Testis (tissue), 2 donors: ENCODE data around the gene IRS1.

Experiments used
- POLR2A ChIP-seq: fragments of 450-650 bp; IDR thresholded peaks from one replicate; pipeline ENCODE4 v1.6.1; 2017; ENCODE audit warnings: antibody characterized with exemption, mild to moderate bottlenecking, moderate library complexity
- TF ChIP-seq, protein P1 (sequence below), 3 experiments: fragments of 450-650 bp in 2 of 3; fragments of 200-600 bp in 1 of 3; sonication (generic) in 1 of 3; IDR thresholded peaks; one replicate each; pipeline ENCODE4 v1.5.1; 2016 to 2019; ENCODE audit warnings: antibody characterized with exemption in 3 of 3, mild to moderate bottlenecking in 2 of 3, moderate library complexity in 1 of 3

DNA sequence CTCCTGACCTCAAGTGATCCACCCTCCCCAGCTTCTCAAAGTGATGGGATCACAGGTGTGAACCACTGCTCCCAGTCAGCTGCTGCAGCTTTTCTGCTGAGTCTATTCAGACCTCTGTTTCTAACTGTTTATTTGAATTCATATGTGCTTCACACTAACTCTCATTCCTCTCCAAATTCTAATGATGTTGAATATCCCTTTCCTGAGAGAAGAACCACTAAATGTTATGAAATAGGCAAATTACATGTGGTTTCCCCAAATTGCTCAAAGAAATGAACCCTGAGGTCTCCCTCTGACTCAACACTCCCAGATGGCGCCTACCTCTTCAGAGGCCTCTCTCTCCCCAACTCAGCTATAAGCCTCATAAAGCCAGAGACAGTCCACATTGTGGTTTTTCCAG is 98.6 kb downstream of the IRS1 start:
- TF ChIP-seq POLR2A = no peak
- TF ChIP-seq, protein P1, sequence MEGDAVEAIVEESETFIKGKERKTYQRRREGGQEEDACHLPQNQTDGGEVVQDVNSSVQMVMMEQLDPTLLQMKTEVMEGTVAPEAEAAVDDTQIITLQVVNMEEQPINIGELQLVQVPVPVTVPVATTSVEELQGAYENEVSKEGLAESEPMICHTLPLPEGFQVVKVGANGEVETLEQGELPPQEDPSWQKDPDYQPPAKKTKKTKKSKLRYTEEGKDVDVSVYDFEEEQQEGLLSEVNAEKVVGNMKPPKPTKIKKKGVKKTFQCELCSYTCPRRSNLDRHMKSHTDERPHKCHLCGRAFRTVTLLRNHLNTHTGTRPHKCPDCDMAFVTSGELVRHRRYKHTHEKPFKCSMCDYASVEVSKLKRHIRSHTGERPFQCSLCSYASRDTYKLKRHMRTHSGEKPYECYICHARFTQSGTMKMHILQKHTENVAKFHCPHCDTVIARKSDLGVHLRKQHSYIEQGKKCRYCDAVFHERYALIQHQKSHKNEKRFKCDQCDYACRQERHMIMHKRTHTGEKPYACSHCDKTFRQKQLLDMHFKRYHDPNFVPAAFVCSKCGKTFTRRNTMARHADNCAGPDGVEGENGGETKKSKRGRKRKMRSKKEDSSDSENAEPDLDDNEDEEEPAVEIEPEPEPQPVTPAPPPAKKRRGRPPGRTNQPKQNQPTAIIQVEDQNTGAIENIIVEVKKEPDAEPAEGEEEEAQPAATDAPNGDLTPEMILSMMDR (IDR thresholded peaks at IDR 0.05) = no peak
